IMR-90 (cell line): ENCODE results near the gene PRDM15. TPM values are rescaled to one million over a fixed set of nuclear protein-coding genes. Genes with fewer than 3 reads are reported as not detected.

Source experiments
- ATAC-seq: fragments of 200-7000 bp; cut with Tn5 transposase; 2 replicates; pipeline ENCODE4 v1.9.1; 2020; ENCODE audit warnings: low read depth, mild to moderate bottlenecking, moderate library complexity
- BruUV-seq: library from RNA; stranded (reverse); fragments of 400-500 nt; replicated peaks from 2 replicates; lab custom pipeline; 2021; lab: Mats Ljungman, UMichigan
- CTCF ChIA-PET: fragments of 300-600 bp; formaldehyde crosslinking; extraction: SDS; loops from one replicate; lab custom pipeline; 2021; ENCODE audit warnings: antibody characterized with exemption; lab: Yijun Ruan, JAX
- POLR2A ChIA-PET: fragments of 300-600 bp; sonication (Branson Sonifier 250); formaldehyde crosslinking; loops from one replicate; lab custom pipeline; 2022; ENCODE audit warnings: antibody characterized with exemption; ENCODE audit not compliant: unreplicated experiment; lab: Charles Lee
- DNase-seq: peaks from one replicate; pipeline ENCODE4 v3.0.0; 2013
- H2AFZ ChIP-seq: replicated peaks from 2 replicates; pipeline ENCODE3; 2013; ENCODE audit warnings: low read length, mild to moderate bottlenecking; ENCODE audit not compliant: poor library complexity
- H2AK5ac ChIP-seq: 2 replicates; pipeline ENCODE4 v1.6.1; 2013; ENCODE audit warnings: low read depth, low read length, inconsistent platforms
- H2AK9ac ChIP-seq: replicated peaks from 2 replicates; pipeline ENCODE3; 2013; ENCODE audit warnings: mild to moderate bottlenecking, low read depth, low read length, moderate library complexity; ENCODE audit not compliant: poor library complexity
- H2BK120ac ChIP-seq: 2 replicates; pipeline ENCODE4 v1.6.1; 2013; ENCODE audit warnings: low read depth, low read length, inconsistent platforms
- H2BK15ac ChIP-seq: 3 replicates; pipeline ENCODE4 v1.6.1; 2013; ENCODE audit warnings: low read depth, low read length, inconsistent platforms
- H2BK20ac ChIP-seq: 2 replicates; pipeline ENCODE4 v1.6.1; 2013; ENCODE audit warnings: low read depth, mild to moderate bottlenecking, inconsistent platforms, low read length, moderate library complexity
- H2BK5ac ChIP-seq: 2 replicates; pipeline ENCODE4 v1.6.1; 2013; ENCODE audit warnings: mild to moderate bottlenecking, low read depth, low read length, inconsistent platforms; ENCODE audit not compliant: poor library complexity, severe bottlenecking
- H3K14ac ChIP-seq: replicated peaks from 2 replicates; pipeline ENCODE4 v1.6.1; 2013; ENCODE audit warnings: low read depth, low read length, inconsistent platforms
- H3K18ac ChIP-seq: 2 replicates; pipeline ENCODE4 v1.6.1; 2013; ENCODE audit warnings: low read depth, low read length, control low read depth
- H3K23ac ChIP-seq: 2 replicates; pipeline ENCODE4 v1.6.1; 2013; ENCODE audit warnings: low read depth, low read length, inconsistent platforms
- H3K27ac ChIP-seq: 2 replicates; pipeline ENCODE4 v1.5.1; 2013; ENCODE audit warnings: mild to moderate bottlenecking, control low read depth, low read length; ENCODE audit not compliant: insufficient read depth
- H3K27me3 ChIP-seq: 2 replicates; pipeline ENCODE4 v1.6.1; 2013; ENCODE audit warnings: low read length; ENCODE audit not compliant: control insufficient read depth, insufficient read depth
- H3K36me3 ChIP-seq: 2 replicates; pipeline ENCODE4 v1.6.1; 2013; ENCODE audit warnings: low read length, mixed read lengths; ENCODE audit not compliant: control insufficient read depth, insufficient read depth
- H3K4ac ChIP-seq: 2 replicates; pipeline ENCODE4 v1.6.1; 2013; ENCODE audit warnings: low read depth, low read length, inconsistent platforms
- H3K4me1 ChIP-seq: 2 replicates; pipeline ENCODE4 v1.6.1; 2013; ENCODE audit warnings: low read length, mixed read lengths; ENCODE audit not compliant: control insufficient read depth, insufficient read depth
- H3K4me2 ChIP-seq: 2 replicates; pipeline ENCODE4 v1.6.1; 2013; ENCODE audit warnings: low read depth, mild to moderate bottlenecking, control low read depth, low read length, moderate library complexity
- H3K4me3 ChIP-seq: 2 replicates; pipeline ENCODE4 v1.5.1; 2013; ENCODE audit warnings: low read depth, mild to moderate bottlenecking, control low read depth, low read length, moderate library complexity; ENCODE audit not compliant: insufficient read depth
- H3K56ac ChIP-seq: 2 replicates; pipeline ENCODE4 v1.6.1; 2013; ENCODE audit warnings: low read length, inconsistent platforms; ENCODE audit not compliant: insufficient read depth; ENCODE audit errors: extremely low read depth
- H3K79me1 ChIP-seq, 2 experiments: 2 replicates each; pipeline ENCODE4 v1.6.1; 2013; ENCODE audit warnings: low read length in 2 of 2, inconsistent platforms in 1 of 2, low read depth in 1 of 2
- H3K9ac ChIP-seq: 2 replicates; pipeline ENCODE4 v1.6.1; 2013; ENCODE audit warnings: low read depth, low read length, control low read depth
- H3K9me1 ChIP-seq: 2 replicates; pipeline ENCODE4 v1.6.1; 2013; ENCODE audit warnings: low read length, inconsistent platforms; ENCODE audit not compliant: insufficient read depth
- H3K9me3 ChIP-seq: 2 replicates; pipeline ENCODE4 v1.6.1; 2013; ENCODE audit warnings: low read length; ENCODE audit not compliant: control insufficient read depth, insufficient read depth
- H4K20me1 ChIP-seq: 2 replicates; pipeline ENCODE4 v1.6.1; 2013; ENCODE audit warnings: low read length, inconsistent platforms; ENCODE audit not compliant: insufficient read depth
- H4K5ac ChIP-seq: 2 replicates; pipeline ENCODE4 v1.6.1; 2013; ENCODE audit warnings: mild to moderate bottlenecking, low read depth, low read length, control low read depth
- H4K8ac ChIP-seq, 2 experiments: 2 replicates each; pipeline ENCODE4 v1.6.1; 2013; ENCODE audit warnings: low read depth in 2 of 2, low read length in 2 of 2, control low read depth in 1 of 2, inconsistent platforms in 1 of 2
- H4K91ac ChIP-seq: 2 replicates; pipeline ENCODE4 v1.6.1; 2013; ENCODE audit warnings: low read depth, low read length, inconsistent platforms; ENCODE audit not compliant: insufficient read depth
- BHLHE40 ChIP-seq: fragments of 150-350 bp; IDR thresholded peaks from 2 replicates; pipeline ENCODE4 v1.6.1; 2016; ENCODE audit warnings: mild to moderate bottlenecking, low read depth, low read length
- CEBPB ChIP-seq: IDR thresholded peaks from 2 replicates; pipeline ENCODE4 v1.6.1; 2012; ENCODE audit warnings: low read depth, low read length, improper control_type of control experiment
- CHD1 ChIP-seq: IDR thresholded peaks from 2 replicates; pipeline ENCODE4 v1.6.1; 2012; ENCODE audit warnings: low read depth, low read length, improper control_type of control experiment
- FOS ChIP-seq: fragments of 150-350 bp; IDR thresholded peaks from 2 replicates; pipeline ENCODE4 v1.6.1; 2016; ENCODE audit warnings: low read depth, low read length
- MAFK ChIP-seq: IDR thresholded peaks from 2 replicates; pipeline ENCODE4 v1.6.1; 2012; ENCODE audit warnings: low read depth, low read length, improper control_type of control experiment
- MAZ ChIP-seq: IDR thresholded peaks from 2 replicates; pipeline ENCODE4 v1.6.1; 2012; ENCODE audit warnings: low read depth, mild to moderate bottlenecking, low read length, improper control_type of control experiment, moderate library complexity, borderline replicate concordance
- MXI1 ChIP-seq: IDR thresholded peaks from 2 replicates; pipeline ENCODE4 v1.6.1; 2012; ENCODE audit warnings: low read depth, mild to moderate bottlenecking, low read length, moderate library complexity, borderline replicate concordance
- NFE2L2 ChIP-seq: fragments of 150-350 bp; IDR thresholded peaks from 2 replicates; pipeline ENCODE4 v1.6.1; 2016; ENCODE audit warnings: low read depth, mild to moderate bottlenecking, low read length
- POLR2A ChIP-seq: IDR thresholded peaks from 2 replicates; pipeline ENCODE4 v1.6.1; 2012; ENCODE audit warnings: mild to moderate bottlenecking, low read depth, low read length
- RAD21 ChIP-seq: IDR thresholded peaks from 2 replicates; pipeline ENCODE4 v1.6.1; 2012; ENCODE audit warnings: low read length, improper control_type of control experiment
- RCOR1 ChIP-seq: IDR thresholded peaks from 2 replicates; pipeline ENCODE4 v1.6.1; 2012; ENCODE audit warnings: mild to moderate bottlenecking, low read length, improper control_type of control experiment; ENCODE audit not compliant: insufficient replicate concordance
- RFX5 ChIP-seq: IDR thresholded peaks from 2 replicates; pipeline ENCODE4 v1.8.0; 2012; ENCODE audit warnings: low read depth, mild to moderate bottlenecking, low read length, moderate library complexity
- SMC3 ChIP-seq: fragments of 150-350 bp; IDR thresholded peaks from 2 replicates; pipeline ENCODE4 v1.6.1; 2016; ENCODE audit warnings: low read depth, mild to moderate bottlenecking, antibody characterized with exemption, low read length, moderate library complexity
- USF2 ChIP-seq: fragments of 150-350 bp; IDR thresholded peaks from 2 replicates; pipeline ENCODE4 v1.6.1; 2017; ENCODE audit warnings: mild to moderate bottlenecking, antibody characterized with exemption, low read length, low read depth
- WGBS, 2 experiments: methylation state at CpG; one replicate each; pipeline versions ENCODE4 v1.1.5 to v1.1.7; 2013; ENCODE audit warnings: missing lambda C conversion rate in 2 of 2; ENCODE audit not compliant: insufficient read length in 1 of 2; ENCODE audit errors: extremely low coverage in 2 of 2; 5-methylcytosine and 5-hydroxymethylcytosine counted together
- dilution Hi-C: fragments of 300-500 bp; cut with HindIII; formaldehyde crosslinking; loops from one replicate; pipeline ENCODE4 v1.14.3; 2018; ENCODE audit warnings: low sequenced_read_pairs; ENCODE audit not compliant: unreplicated experiment
- in situ Hi-C: fragments of 300-500 bp; cut with MboI; formaldehyde crosslinking; loops from 3 replicates; pipeline ENCODE4 v1.14.3; 2019; ENCODE audit warnings: low sequenced_read_pairs, inconsistent platforms, mixed read lengths
- intact Hi-C: fragments of 100-400 bp; cut with micrococcal nuclease; formaldehyde crosslinking; loops from 2 replicates; pipeline ENCODE4 v1.10.0; 2022
- polyA plus RNA-seq, 3 experiments: library from polyadenylated mRNA; depleted of rRNA; stranded (reverse); fragments of >200 nt; gene quantifications; 2 replicates each; pipeline ENCODE4 v1.2.3, GENCODE V29; 2012; ENCODE audit warnings: low replicate concordance in 1 of 3
- total RNA-seq: library from RNA; depleted of rRNA; stranded (reverse); fragments of >200 nt; gene quantifications from 2 replicates; pipeline ENCODE4 v1.2.3, GENCODE V29; 2012
- TF ChIP-seq, protein P1 (sequence below): conservative IDR thresholded peaks from 2 replicates; pipeline ENCODE4 v1.5.1; 2012; ENCODE audit warnings: mild to moderate bottlenecking, low read depth, low read length, improper control_type of control experiment
- TF ChIP-seq, protein P2 (sequence below): fragments of 150-350 bp; IDR thresholded peaks from 2 replicates; pipeline ENCODE4 v1.6.1; 2016; ENCODE audit warnings: low read depth, mild to moderate bottlenecking, low read length, moderate library complexity, borderline replicate concordance

PRDM15 gene
- total and polyA plus RNA-seq, 2 of the 4 experiments (the other 2 are of a cell fraction), result 7.3 to 8.8 TPM

DNA sequence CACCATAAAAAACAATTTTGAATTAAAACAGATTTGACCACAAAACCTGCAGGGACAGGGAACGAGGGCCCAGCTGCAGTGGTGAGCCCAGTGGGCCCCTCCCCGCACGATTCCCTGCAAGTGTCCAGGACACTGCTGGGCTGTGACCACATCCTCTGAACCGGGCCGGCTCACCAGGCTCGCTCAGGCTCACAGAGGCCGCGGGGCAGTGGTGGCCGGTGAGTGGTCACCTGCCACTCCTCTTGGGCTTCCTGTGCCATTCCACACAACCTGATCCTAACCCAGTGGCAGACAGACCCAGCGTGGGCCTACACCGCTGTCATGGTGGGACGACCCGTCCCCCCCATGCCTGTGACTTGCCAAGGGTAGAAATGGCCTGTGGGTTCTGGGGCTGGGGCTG, 75.8 kb downstream of the PRDM15 start:
- H3K9me3 ChIP-seq, result no peaks in the 10 kb centered on the region
- H4K20me1 ChIP-seq, result no peaks in the 10 kb centered on the region
- H4K8ac ChIP-seq, result no peak overlapping the region
- peaks cover 0 to 7% of the 10 kb centered on the region in 2 experiments; a peak in 1 of 4 replicates for H3K79me1 ChIP-seq
- no peaks in the 10 kb centered on the region for H3K4me1 ChIP-seq
- no peak overlapping the region for H3K18ac ChIP-seq
- H3K9me1 ChIP-seq, result peaks cover 2% of the 10 kb centered on the region; the same call in 1 of the 2 replicates
- no TSS peak for BruUV-seq
- H3K23ac ChIP-seq, result no peak overlapping the region
- H4K91ac ChIP-seq, result no peak overlapping the region
- TF ChIP-seq USF2 (no peak), SMC3 (no peak), MAFK (no peak), RFX5 (no peak), NFE2L2 (no peak), BHLHE40 (no peak), CHD1 (no peak), RAD21 (no peak), POLR2A (no peak), MXI1 (no peak), FOS (no peak), RCOR1 (no peak), CEBPB (no peak), MAZ (no peak)
- TF ChIP-seq, protein P1, sequence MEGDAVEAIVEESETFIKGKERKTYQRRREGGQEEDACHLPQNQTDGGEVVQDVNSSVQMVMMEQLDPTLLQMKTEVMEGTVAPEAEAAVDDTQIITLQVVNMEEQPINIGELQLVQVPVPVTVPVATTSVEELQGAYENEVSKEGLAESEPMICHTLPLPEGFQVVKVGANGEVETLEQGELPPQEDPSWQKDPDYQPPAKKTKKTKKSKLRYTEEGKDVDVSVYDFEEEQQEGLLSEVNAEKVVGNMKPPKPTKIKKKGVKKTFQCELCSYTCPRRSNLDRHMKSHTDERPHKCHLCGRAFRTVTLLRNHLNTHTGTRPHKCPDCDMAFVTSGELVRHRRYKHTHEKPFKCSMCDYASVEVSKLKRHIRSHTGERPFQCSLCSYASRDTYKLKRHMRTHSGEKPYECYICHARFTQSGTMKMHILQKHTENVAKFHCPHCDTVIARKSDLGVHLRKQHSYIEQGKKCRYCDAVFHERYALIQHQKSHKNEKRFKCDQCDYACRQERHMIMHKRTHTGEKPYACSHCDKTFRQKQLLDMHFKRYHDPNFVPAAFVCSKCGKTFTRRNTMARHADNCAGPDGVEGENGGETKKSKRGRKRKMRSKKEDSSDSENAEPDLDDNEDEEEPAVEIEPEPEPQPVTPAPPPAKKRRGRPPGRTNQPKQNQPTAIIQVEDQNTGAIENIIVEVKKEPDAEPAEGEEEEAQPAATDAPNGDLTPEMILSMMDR, result no peak
- TF ChIP-seq, protein P2, sequence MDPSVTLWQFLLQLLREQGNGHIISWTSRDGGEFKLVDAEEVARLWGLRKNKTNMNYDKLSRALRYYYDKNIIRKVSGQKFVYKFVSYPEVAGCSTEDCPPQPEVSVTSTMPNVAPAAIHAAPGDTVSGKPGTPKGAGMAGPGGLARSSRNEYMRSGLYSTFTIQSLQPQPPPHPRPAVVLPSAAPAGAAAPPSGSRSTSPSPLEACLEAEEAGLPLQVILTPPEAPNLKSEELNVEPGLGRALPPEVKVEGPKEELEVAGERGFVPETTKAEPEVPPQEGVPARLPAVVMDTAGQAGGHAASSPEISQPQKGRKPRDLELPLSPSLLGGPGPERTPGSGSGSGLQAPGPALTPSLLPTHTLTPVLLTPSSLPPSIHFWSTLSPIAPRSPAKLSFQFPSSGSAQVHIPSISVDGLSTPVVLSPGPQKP, result no peak
- H2BK20ac ChIP-seq, result no peak overlapping the region
- H3K27ac ChIP-seq, result no peak overlapping the region
- intact Hi-C loops, result no loop called here
- ATAC-seq (no peak), DNase-seq (no peak)
- H3K4me3 ChIP-seq, result no peak overlapping the region
- H3K9ac ChIP-seq, result no peak overlapping the region
- H3K4me2 ChIP-seq, result no peak overlapping the region
- H2BK15ac ChIP-seq, result no peak overlapping the region
- no peak overlapping the region for H3K56ac ChIP-seq
- no peak overlapping the region for H3K14ac ChIP-seq
- ChIA-PET POLR2A (no interaction called here), CTCF (no interaction called here)
- H2AK5ac ChIP-seq, result no peak overlapping the region
- no peak overlapping the region for H4K5ac ChIP-seq
- H2AFZ ChIP-seq, result no peak overlapping the region
- no peak overlapping the region for H2AK9ac ChIP-seq
- no peak overlapping the region for H2BK120ac ChIP-seq
- peaks cover 20% of the 10 kb centered on the region for H3K36me3 ChIP-seq
- no peaks in the 10 kb centered on the region for H3K27me3 ChIP-seq
- no peak overlapping the region for H3K4ac ChIP-seq
- in situ Hi-C loops, result no loop called here
- 91% methylated on average over 8 of the region's 13 CpGs; no CpG with 5 or more reads in 1 of the 2 experiments for WGBS, 2 experiments
- dilution Hi-C loops, result no loop called here
- H2BK5ac ChIP-seq, result no peak overlapping the region
